T-helper 1 cell treated with Interleukin-12 subunit alpha and Interleukin-12 subunit beta and Interleukin-4 antibody, amounts not matched to agents 30 μg/mL and 1 μg/mL, for 36 hours (primary cell): ENCODE data around the gene MGST2.

Experiments
- H3K27ac Mint-ChIP-seq: one replicate; pipeline ENCODE4 v1.8.0; 2021; ENCODE audit warnings: mild to moderate bottlenecking, mixed read lengths
- H3K27me3 Mint-ChIP-seq: one replicate; pipeline ENCODE4 v1.8.0; 2021; ENCODE audit warnings: low read depth, mixed read lengths
- H3K36me3 Mint-ChIP-seq: one replicate; pipeline ENCODE4 v1.8.0; 2021; ENCODE audit warnings: low read depth, mixed read lengths
- H3K4me1 Mint-ChIP-seq: one replicate; pipeline ENCODE4 v1.8.0; 2021; ENCODE audit warnings: low read depth, mixed read lengths
- H3K4me3 Mint-ChIP-seq: one replicate; pipeline ENCODE4 v1.8.0; 2021; ENCODE audit warnings: mild to moderate bottlenecking, moderate library complexity, mixed read lengths
- H3K9me3 Mint-ChIP-seq: one replicate; pipeline ENCODE4 v1.8.0; 2021; ENCODE audit warnings: mixed read lengths

The MGST2 gene

DNA sequence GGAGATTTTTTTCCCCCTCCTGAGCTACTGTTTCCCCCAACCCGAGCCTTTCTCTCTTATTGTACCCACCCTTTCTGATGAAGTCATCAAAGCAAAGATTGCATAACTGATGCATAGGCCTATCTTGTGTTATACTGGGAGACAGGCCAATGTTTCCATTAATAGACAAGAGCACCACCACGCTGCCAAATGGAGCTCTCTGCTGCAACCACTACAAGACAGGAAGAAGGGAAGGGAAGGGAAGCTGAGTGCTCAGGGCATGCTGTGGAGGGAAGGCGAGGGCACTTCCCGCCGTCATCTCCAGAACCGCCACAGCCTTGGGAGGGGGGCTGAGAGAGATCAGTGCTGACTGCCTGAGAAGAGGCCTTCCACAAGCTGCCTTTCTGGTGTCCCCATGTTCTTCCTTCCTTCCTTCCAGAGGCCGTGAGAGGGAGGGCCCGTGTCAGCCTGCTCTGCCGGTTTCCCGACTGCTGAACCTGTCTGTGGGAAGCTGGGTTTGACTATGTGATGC, 75.0 kb downstream of the MGST2 start:
- Mint-ChIP-seq H3K36me3 (no peaks in the 10 kb centered on the region), H3K4me1 (no peaks in the 10 kb centered on the region), H3K27ac (no peak overlapping the region), H3K27me3 (peaks cover 29% of the 10 kb centered on the region), H3K4me3 (no peak overlapping the region), H3K9me3 (no peaks in the 10 kb centered on the region)

GRCh38 chr4:139743027-139743426, 77.4 kb downstream of the MGST2 start:
- no peak overlapping the region for H3K4me3 Mint-ChIP-seq
- no peak overlapping the region for H3K27ac Mint-ChIP-seq
- no peaks in the 10 kb centered on the region for H3K9me3 Mint-ChIP-seq
- H3K36me3 Mint-ChIP-seq = no peaks in the 10 kb centered on the region
- no peaks in the 10 kb centered on the region for H3K4me1 Mint-ChIP-seq
- H3K27me3 Mint-ChIP-seq = peaks cover 5% of the 10 kb centered on the region

- no peak overlapping the region for H3K27ac Mint-ChIP-seq
- no peaks in the 10 kb centered on the region for H3K36me3 Mint-ChIP-seq
- no peaks in the 10 kb centered on the region for H3K9me3 Mint-ChIP-seq
- no peaks in the 10 kb centered on the region for H3K4me1 Mint-ChIP-seq
- H3K27me3 Mint-ChIP-seq = peaks cover 2% of the 10 kb centered on the region
- H3K4me3 Mint-ChIP-seq = no peak overlapping the region
Observed at GRCh38 chr4:139744232-139744631, 78.6 kb downstream of the MGST2 start.

- Mint-ChIP-seq H3K27me3 (no peaks in the 10 kb centered on the region), H3K9me3 (no peaks in the 10 kb centered on the region), H3K27ac (no peak overlapping the region), H3K36me3 (no peaks in the 10 kb centered on the region), H3K4me1 (no peaks in the 10 kb centered on the region), H3K4me3 (no peak overlapping the region)
Observed at GRCh38 chr4:139745111-139745639, 79.6 kb downstream of the MGST2 start.

DNA sequence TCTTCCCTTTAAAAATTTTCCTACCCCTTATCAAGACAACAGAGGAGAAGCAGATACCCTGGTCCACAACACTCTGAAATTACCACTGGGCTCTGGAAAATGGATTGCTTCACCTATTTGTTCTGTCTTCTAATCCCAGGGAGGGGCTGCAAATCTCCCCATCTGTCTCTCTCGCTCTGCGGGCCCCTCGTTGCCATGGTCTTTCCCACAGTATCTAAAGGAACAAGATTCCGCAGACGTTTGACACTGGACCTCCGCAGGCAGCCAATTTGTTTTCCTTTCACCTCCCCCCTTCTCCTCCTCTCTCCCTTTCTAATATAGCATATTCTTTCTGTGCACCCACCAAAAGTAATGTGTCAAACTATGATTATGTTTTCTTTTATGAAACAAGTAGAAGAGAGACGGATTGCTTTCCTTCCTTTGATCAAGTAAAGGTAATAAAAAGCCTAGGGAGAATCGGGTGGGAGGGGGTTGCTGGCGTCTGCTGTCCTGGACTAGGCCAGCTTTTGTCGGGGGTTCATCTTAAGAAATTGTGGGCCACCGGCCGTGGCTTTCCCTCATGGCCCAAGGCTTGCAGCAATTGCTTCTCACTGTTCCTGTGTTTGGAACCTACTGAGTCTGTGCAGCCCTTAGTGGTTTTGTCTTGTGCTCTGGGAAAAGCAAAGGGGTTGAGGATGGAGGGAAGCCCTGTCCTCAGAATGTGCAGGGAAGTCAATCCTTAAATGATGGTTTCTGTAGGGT, 81.0 kb downstream of the MGST2 start:
- Mint-ChIP-seq H3K4me3 (no peak overlapping the region), H3K4me1 (no peaks in the 10 kb centered on the region), H3K36me3 (no peaks in the 10 kb centered on the region), H3K27me3 (no peaks in the 10 kb centered on the region), H3K27ac (no peak overlapping the region), H3K9me3 (no peaks in the 10 kb centered on the region)

DNA sequence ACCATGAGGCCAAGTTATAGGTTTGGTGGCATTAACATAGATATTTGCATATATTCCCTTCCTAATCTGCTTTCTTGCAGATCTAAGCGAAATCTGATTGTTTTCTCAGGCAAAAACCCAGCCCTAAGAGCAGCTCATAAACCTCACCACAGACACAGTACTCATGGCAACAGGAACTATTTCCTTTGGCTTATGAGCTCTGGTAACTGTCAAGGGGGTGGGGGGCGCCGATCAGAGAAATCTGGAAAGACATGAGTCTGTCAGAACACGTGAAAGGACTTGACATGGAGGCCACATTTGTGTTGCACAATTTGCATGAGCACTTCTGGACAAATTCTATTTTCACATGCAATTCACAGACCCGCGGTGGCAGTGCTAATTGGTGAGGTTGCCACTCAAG, 83.7 kb downstream of the MGST2 start:
- H3K36me3 Mint-ChIP-seq = no peaks in the 10 kb centered on the region
- no peak overlapping the region for H3K4me3 Mint-ChIP-seq
- H3K27me3 Mint-ChIP-seq = no peaks in the 10 kb centered on the region
- no peaks in the 10 kb centered on the region for H3K9me3 Mint-ChIP-seq
- no peak overlapping the region for H3K27ac Mint-ChIP-seq
- no peaks in the 10 kb centered on the region for H3K4me1 Mint-ChIP-seq

DNA sequence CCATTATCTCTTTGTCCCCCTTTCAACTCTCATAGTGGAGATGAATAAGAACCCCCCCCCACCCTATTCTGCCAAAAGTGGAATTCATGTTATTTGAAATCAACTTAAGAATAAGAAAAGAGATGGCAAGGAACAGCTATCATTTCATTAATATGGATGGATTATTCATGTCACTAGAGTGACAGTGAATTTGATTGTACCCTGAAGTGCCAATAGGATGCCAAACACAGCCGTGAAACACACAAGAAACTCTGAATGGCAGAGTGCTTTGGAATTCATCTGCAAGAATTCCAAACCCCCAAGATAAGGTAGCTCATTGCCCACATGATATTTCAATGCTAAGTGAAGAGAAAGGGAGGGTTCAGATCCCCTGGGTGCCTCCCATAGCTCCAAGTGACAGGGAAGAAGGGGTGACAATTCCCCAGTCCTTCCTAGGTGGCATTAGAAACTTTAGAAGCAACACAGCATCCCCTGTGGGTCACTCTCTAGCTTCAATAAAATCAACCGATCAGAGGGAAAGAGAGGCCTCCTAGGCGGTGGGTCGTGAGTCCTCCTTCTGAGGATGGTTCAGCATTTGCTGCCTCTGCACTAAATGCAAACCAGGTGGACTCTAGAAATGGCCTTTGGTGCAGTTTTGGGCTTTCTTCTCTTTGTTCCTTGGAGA, 84.3 kb downstream of the MGST2 start:
- Mint-ChIP-seq H3K4me3 (no peak overlapping the region), H3K36me3 (no peaks in the 10 kb centered on the region), H3K4me1 (no peaks in the 10 kb centered on the region), H3K9me3 (no peaks in the 10 kb centered on the region), H3K27me3 (no peaks in the 10 kb centered on the region), H3K27ac (no peak overlapping the region)

GRCh38 chr4:139753686-139754085, 88.1 kb downstream of the MGST2 start:
- Mint-ChIP-seq H3K27ac (no peak overlapping the region), H3K36me3 (no peaks in the 10 kb centered on the region), H3K4me3 (no peak overlapping the region), H3K9me3 (no peaks in the 10 kb centered on the region), H3K27me3 (peaks cover 20% of the 10 kb centered on the region), H3K4me1 (no peaks in the 10 kb centered on the region)
